Skin epidermis (tissue), 12 donors: ENCODE results near the gene AKR1C2.
"Not testable (repeated sequence)": the region's sequence is repeated elsewhere in the genome, so short reads cannot be mapped to it uniquely, and the experiment has no call there.

ENCODE experiments used
- H3K27ac ChIP-seq, 21 experiments: fragments of 200-600 bp; sonication (generic) in 11 of 21; one replicate each; pipeline ENCODE4 v1.5.0; 2020; ENCODE audit warnings: mild to moderate bottlenecking in 3 of 21, inconsistent platforms in 2 of 21, moderate library complexity in 2 of 21
- H3K4me3 ChIP-seq, 7 experiments: fragments of 200-600 bp; sonication (generic) in 2 of 7; one replicate each; pipeline ENCODE4 v1.5.0; 2020; ENCODE audit warnings: inconsistent platforms in 2 of 7, mild to moderate bottlenecking in 2 of 7, moderate library complexity in 1 of 7

Gene AKR1C2

DNA sequence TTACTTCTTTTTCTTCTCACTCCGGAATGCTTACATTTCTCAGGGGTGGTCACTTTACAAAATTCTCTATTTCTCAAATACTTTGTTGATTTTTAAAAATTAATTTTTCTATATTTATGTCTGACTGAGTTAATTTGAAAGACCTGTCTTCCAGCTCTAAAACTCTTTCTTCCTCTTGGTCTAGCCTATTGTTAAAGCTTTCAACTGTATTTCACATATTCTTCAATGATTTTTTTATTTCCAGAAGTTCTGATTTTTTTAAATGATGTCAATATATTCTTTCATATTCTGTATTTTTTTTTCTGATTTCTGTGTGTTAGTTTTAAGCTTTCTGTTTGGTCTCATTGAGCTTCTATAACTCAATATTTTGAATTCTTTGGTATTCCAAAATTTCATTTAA, 27.3 kb upstream of the AKR1C2 start:
- no peak overlapping the region for H3K27ac ChIP-seq
- no peak overlapping the region for H3K4me3 ChIP-seq

DNA sequence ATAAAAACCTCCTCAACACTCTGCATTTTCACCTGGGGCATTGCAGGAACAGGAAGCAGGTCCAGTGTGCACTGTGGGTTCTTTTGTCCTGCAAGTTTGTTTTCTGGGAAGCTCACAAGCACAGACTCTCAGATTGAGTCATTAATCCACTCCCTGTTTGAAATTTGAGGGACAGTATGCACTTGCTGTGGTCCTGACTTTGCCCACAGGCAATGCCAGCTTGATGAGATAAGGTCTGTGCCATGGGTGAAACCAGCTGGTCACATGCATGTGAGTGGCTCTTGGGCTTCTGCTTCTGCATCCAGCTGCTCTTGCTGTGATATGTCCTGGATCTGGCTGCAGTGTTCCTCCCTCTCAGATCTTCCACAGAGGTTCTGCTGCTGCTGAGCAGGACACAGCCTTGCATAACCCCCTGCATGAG, 21.8 kb upstream of the AKR1C2 start:
- not testable (repeated sequence) for H3K27ac ChIP-seq, H3K4me3 ChIP-seq

DNA sequence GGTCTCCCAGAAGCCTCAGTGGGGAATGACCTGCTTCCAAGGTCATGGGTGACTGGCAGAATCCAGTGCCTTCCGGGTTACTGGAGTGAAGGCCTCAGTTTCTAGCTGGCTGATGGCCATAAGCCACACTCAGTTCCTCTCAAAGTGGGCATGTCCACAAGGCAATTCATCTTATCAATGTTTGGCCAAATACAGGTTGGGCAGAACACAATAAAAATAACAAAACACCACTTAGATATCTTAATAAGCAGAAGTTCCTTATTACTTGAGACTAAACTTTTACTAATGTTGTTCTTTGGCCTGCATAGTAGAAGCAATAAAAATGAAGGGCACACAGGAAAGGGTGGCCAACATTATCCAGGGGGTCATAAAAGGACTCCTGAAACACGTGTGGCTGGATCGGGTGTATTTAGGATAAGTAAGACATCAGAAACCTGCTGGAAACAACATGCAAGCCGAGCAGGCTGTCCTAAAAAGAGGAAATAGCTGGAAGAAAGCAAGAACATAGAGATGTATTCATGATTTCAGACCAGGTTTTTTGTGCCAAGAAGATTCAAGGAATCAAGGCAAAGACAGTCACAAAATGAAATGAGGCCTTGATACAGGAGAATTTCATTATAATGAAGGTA, 19.6 kb upstream of the AKR1C2 start:
- Histone ChIP-seq H3K27ac (no peak overlapping the region), H3K4me3 (no peak overlapping the region)

DNA sequence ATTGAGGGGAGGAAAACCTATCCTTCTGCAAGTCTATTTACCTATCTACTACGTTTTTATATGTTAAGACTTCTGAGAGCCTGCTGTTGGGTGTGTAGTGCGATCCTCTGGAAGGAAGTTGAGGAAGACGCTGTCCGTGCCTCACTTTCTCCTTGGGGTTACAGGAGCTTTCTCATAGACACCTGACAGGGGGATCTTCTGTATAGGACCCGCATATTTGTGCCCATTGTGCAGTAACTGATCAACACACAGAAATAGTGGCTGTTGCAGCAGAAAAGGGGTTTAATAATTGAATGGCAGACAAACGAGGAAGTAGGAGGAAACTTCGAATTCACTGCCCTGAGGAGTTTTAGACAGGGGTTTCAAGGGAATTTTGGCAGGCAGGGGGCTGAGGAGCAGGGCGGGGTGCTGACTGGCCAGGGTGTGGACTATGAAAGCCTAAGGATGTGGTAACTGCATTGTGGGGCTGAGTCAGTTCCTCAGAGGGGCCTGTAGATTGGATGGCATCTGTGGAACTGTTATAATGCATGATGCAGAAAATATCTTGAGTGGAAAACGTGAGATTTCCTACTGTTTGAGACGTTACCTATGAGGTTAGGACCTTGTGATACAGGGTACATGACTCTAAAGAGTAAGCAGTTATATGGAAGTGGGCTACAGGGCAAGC, 18.1 kb upstream of the AKR1C2 start:
- H3K27ac ChIP-seq, H3K4me3 ChIP-seq: not testable (repeated sequence)

DNA sequence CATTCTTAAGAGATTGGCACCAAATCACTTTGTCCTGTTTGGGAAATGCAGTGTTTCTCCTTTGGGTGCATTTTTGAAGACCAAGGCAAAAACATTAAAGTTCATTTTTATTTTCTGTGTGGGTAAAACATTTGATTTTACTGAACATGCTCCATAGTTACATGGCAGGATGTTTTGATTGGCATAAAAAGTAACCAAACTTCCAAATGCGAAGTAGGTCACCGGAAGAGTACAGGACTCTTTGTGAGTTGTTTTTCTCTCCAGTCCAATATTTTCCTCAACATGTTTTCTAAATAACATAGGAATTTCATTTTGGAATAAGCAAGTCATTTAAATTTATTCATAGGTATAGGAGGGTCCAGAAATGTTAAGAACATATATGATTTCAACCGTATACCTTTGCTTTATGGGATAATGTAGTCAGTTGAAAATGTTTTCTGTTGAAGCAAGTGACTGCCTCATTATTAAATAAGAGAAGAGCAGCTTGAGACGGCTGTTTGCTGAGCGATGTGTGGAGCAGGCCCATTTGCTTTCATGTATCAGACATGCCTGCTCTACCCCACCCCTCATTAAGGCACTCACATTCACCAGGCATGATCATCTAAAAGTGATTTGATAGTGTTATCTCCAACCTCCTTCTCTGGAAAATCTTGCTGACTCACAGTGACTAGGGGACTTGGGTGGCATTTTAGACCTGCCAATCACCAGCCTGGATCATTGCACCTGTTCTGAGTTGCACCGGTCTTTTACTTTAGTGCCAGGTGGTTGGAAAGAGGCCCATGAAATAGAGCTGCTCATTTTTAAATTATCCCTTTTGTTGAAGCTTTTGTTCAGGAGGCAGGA, 16.3 kb upstream of the AKR1C2 start:
- peak overlapping the region in 6 of 21 experiments; percentile 13 to 49 (median 28) for H3K27ac ChIP-seq
- H3K4me3 ChIP-seq = not testable (repeated sequence)

DNA sequence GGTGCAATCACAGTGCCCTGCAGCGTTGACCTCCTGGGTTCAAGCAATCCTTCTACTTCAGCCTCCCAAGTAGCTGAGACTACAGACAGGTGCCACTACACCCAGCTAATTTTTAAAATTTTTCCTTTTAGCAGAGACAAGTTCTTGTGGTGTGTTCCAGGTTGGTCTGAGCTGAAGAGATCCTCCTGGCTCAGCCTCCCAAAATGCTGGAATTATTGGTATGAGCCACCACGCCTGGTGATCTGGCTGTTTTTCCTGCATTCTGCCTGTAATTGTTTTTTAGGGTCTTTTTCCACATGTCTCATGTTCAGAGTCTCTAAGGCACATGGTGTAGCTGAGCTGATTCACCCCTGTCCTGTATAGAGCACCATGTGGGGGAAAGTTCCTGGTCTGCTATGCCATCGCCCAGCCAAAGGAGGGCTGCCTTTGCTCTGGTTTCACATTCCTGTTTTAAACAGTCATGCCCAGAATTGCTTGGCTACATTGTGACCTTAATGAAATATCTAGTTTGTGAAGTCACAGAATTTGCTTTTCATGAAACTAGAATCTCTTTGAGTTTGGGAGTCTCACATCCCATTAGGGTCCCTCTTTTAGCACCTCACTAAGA, 15.1 kb upstream of the AKR1C2 start:
- H3K4me3 ChIP-seq = not testable (repeated sequence)
- H3K27ac ChIP-seq = peak overlapping the region in 2 of 21 experiments; percentile 13 to 21

DNA sequence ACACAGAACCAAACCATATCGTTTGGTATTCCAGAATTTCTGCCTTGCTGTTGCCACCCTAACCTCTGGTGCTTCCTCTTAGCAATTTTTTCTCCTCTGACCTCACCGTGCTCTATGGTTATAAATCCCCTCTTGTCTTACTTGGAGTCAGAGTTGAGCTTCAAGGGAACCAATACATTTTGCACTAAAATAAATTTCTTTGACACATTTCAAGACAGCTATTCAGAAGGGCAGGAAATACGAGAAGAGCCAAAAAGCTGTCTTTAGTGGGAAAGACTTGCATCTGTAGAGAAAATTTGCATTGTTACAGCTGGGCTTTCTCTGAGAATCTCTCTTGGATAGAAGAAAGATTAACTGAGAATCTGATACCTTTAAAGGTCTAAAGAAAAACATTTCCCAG, 14.5 kb upstream of the AKR1C2 start:
- peak overlapping the region in 1 of 21 experiments; percentile 4 for H3K27ac ChIP-seq
- no peak overlapping the region for H3K4me3 ChIP-seq

DNA sequence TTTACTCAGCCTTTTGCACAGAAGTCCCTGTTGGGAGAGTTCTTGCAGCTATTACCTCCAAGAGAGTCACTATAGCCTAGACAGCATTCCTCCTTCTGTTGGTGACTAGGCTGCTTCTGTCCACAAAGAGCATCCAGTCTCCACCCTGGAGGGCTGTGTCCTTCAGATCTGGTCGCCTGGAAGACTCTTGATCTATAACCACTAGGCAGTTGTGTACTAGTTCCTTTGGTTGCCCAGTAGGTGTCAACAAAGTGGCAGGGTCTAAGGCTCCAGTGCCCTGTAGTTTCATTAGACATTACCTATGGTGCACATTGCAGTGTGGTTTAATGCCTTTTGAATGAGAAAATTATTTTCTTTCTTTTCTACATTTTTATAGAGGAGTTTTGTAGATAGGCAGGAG, 11.3 kb upstream of the AKR1C2 start:
- Histone ChIP-seq H3K4me3 (no peak overlapping the region), H3K27ac (no peak overlapping the region)

DNA sequence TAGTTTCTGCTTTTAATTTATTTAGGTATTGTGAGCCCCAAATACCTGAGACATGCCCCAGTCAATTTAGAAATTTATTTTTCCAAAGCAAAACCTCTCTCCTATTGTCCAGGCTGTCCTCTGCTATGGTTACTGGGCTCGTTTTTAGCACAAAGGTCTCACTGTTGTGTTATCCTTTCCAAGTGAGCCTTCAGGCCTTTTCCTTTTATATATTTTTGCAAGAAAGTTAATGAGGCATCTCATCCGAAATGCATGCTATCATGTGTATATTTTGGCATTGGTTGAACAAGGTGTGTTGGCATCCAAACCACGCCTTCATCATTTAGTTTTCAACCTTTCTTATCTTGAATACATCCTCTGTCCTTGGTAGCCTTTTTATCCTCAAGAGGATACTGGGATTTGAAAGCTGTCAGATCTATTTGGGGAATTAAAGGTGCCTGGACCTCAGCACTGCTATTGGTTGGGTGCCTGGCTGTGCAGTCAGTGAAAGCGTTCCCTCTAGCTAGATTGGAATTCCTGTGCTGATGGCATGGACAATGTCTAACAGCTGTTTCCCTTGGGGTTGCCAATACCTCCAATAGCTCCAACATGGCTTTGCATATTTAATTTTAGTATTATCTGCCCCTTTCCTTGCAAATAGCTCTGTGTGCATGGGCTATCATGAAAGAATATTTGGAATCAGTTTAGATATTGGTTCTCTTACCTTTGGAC, 10.7 kb upstream of the AKR1C2 start:
- not testable (repeated sequence) for H3K4me3 ChIP-seq, H3K27ac ChIP-seq

DNA sequence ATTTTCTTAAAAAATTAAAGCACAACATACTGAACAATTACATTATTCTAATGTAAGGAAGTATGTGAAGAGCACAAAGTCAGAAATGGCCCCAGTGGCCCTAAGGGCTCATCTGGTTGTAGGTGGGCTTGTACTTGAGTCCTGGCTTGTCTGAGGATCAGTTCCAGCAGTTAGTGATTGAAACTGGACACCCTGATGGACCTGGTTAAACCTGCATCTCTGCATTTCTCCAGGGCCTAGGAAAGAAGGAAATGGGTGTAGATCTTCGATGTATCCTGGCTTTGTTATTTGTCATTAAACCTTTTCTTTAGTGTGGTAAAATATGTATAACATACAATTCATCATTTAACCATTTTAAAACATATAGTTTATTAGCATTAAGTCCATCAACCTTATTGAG, 9.7 kb upstream of the AKR1C2 start:
- H3K27ac ChIP-seq = no peak overlapping the region
- H3K4me3 ChIP-seq = no peak overlapping the region

DNA sequence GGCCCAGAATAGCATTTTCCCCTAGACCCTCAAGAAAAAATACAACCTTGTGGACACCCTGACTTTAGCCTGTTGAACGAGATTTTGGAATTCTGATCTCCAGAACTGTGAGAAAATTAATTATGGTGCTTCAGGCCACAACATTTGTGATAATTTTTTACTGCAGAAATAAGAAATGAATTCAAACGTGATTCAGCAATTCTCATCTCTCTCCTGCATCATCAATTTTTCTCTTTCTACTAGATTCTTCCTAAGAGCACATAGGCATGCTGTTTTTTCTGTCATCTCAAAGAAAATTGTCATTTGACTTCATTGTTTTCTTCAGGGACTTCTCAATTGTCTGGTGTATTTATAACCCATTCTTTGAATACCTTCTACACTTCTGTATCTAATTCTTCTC, 8.9 kb upstream of the AKR1C2 start:
- no peak overlapping the region for H3K4me3 ChIP-seq
- no peak overlapping the region for H3K27ac ChIP-seq

DNA sequence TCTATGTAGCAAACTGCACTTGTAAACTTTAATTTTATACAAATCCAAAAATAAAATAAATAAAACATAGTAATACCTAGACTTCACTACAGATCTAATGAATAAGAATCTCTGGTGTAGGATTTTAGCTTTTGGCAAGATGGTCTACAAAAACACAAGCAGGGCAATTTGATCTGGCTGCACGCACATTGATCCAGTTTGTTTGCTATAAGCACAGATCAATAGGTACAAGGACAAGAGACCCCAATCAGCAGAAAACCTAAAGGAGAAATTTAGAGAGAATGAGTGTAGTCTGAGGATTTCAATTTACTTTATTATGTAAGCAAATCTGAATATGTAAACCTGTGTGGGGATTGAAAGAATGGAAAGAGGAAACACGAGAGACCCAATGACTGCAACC, 7.7 kb upstream of the AKR1C2 start:
- not testable (repeated sequence) for H3K4me3 ChIP-seq, H3K27ac ChIP-seq

DNA sequence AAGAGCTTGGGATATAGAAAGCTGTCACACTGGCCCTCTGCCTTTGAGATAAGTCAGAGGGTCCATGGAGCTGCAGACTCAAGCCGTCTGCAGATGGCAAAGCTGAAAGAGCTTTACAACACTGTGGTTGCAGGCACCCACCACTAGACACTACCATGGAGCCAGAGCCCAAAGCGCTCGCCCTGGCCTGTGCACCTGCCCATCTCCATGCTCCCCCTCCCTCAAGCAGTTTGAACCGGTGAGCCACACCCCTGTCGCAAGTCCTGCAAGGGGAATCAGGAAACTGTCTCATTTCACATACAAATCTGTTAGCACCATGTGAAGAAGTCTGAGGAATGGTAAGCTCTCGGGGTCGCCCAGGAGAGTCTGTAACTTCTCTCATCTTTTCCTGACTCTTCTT, 6.4 kb upstream of the AKR1C2 start:
- not testable (repeated sequence) for H3K27ac ChIP-seq, H3K4me3 ChIP-seq

DNA sequence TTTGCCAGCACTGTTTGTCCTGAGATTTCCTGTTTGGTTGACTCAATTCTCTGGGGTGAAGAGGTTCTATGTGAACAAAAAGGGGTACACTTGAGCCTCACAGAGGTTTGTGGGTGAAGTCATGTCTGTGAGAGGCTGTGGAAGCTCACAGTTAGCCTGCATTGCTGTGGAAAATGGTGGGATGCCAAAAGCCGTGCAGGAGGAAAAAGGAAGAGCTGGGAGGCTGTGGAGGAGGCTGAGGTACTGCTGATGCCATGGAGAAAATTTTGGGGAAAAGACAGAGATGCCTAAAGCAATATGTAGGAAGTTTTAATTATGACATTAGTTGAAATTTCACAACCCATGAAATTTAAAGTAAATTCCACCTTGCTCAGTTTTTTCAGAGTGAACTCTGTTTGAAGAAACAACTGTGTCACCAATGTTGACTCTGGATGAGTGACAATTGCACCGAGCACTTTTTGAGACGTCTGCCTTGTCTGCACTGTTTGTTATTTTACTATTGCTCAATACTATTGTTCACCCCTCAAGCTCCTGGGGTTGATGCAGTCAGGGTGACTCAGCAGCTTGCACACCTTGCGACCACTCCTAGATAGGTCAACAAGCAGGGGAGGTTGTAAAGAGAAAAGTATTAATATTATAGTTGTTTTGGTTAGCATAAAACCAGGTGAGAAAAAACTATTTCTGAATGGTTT, 5.3 kb upstream of the AKR1C2 start:
- H3K4me3 ChIP-seq, H3K27ac ChIP-seq: not testable (repeated sequence)

DNA sequence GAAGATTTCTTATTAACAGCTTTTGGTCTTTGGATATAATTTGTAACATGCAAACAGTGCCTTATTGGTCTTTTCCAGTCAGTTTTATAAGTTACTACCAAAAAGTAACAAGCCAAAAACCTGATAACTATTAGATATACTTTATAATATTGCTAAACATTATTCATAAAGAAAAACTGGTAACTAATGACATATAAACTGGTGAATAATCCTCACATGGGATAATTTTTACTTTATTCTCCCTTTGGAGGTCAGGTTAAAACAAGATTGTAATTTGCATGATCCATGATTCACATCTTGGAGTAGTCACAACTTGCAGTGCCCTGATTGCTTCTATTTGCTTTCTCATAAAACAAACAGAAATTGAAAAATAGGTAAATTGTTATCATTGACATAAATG, 844 bp upstream of the AKR1C2 start:
- H3K27ac ChIP-seq, H3K4me3 ChIP-seq: not testable (repeated sequence)

DNA sequence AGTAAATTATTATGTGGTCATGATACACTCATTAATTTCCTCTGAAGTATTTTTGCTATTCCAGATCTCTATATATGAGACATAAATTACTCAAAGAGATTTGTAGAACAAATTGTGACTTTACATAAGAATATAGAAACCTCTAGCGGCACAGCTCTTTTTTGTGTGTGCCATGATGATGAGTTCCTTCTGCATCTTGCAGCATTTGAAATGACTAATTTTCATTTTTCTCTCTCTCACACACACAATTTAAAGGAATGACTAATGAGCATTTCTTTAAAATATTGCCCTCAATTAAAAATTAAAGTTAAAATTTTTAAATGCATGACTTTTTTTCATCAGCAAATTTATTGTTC, 351 bp upstream of the AKR1C2 start:
- not testable (repeated sequence) for H3K27ac ChIP-seq, H3K4me3 ChIP-seq

DNA sequence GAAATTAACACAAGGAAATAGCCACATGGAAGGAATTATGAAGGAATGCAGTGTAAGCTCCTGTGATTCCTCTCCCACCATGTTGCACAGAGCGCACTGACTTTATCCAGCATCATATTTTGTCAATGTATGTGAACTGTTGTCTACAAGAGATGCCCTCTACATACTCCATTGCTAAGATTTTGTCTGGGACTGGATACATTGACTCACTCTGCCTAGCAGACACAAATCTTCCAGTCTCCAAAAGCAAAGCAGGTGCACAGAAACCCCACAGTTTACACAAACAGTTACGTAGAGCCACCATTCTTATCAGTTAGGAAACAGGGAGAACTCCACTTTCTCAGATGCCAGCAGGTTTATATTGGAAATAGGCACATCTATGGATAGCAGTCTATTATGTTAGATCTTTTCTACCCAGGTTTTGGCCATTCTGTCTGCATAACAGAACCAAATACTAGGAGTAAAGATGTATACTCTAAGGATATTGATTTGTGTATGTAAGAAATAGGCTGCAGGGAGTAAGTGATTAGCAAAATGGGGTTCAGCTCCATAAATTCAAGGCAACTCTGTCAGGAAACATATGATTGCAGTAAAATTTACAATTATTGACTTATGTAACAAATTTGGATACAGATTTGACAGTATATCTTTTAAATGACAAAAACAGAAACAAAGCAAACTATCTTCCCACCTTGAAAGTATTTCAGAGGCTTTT, 1.5 kb downstream of the AKR1C2 start:
- H3K4me3 ChIP-seq = peak overlapping the region in 1 of 7 experiments; percentile 21
- H3K27ac ChIP-seq = no peak overlapping the region

DNA sequence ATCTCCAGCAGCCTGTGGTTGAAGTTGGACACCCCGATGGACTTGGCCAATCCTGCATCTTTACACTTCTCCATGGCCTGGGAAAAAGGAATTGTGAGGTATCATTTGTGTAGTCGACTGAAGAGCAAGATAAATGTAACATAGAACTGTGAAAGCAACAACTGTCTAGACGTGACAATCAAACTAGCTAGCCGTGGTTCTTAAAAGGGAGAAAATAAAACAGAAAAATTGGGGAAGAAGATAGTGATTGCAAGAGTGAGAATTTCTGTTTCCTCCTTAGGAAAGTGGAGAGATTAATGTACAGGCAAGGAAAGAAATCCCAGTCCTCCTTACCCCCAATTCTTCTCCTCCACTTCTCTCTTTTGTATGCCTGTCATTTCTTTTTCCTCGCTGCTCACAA, 5.0 kb downstream of the AKR1C2 start:
- H3K4me3 ChIP-seq = no peak overlapping the region
- no peak overlapping the region for H3K27ac ChIP-seq

DNA sequence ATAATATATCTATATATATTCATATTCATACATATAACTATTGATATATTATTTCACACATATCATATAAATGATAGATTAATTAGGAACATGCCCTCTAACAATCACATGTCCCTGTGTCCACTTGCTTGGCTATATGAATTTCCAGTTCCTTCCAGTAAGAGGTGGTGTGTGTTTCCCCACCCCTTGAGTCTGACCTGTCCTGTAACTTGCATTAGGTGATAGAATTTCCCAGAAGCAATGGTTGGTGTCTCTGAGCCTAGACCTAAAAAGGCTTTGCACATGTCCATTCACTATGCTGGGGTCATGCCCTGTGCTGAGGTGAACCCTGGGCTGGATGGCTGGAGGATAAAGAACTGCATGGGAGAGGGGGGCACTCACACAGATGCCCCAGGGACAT, 9.4 kb downstream of the AKR1C2 start:
- not testable (repeated sequence) for H3K27ac ChIP-seq, H3K4me3 ChIP-seq
